Naive thymus-derived CD4-positive, alpha-beta T cell (primary cell): ENCODE results near the gene PAGR1. TPM values are rescaled to one million over a fixed set of nuclear protein-coding genes. Genes with fewer than 3 reads are reported as not detected.
"Not testable (repeated sequence)": the region's sequence is repeated elsewhere in the genome, so short reads cannot be mapped to it uniquely, and the experiment has no call there.

Experiments used
- ATAC-seq: fragments of 150-1000 bp; cut with Tn5 transposase; 2 replicates; pipeline ENCODE4 v1.10.0; 2021; ENCODE audit warnings: mild to moderate bottlenecking, moderate library complexity
- CTCF ChIA-PET: fragments of 350-600 bp; sonication (Branson Sonifier 250); formaldehyde crosslinking; loops from one replicate; lab custom pipeline; 2021; ENCODE audit warnings: antibody characterized with exemption; lab: Charles Lee
- POLR2A ChIA-PET: fragments of 350-600 bp; sonication (Branson Sonifier 250); formaldehyde crosslinking; loops from one replicate; lab custom pipeline; 2021; ENCODE audit warnings: antibody characterized with exemption, inconsistent platforms; lab: Charles Lee
- DNase-seq, 9 donors: peaks; one replicate each; pipeline versions ENCODE4 v3.0.0 to v3.0.0-alpha.2; 2020 to 2022; ENCODE audit warnings: mixed read lengths in 1 of 9
- H3K27ac ChIP-seq: one replicate; pipeline ENCODE4 v1.7.0; 2013; ENCODE audit warnings: mild to moderate bottlenecking, low read depth, low read length, moderate library complexity
- H3K27me3 ChIP-seq, 2 donors: one replicate each; pipeline ENCODE4 v1.7.0; 2013; ENCODE audit warnings: low read length in 2 of 2, mild to moderate bottlenecking in 2 of 2, moderate library complexity in 2 of 2; ENCODE audit not compliant: control insufficient read depth in 2 of 2, insufficient read depth in 2 of 2
- H3K36me3 ChIP-seq, 3 experiments: 1 replicate in 2 of 3; 2 replicates in 1 of 3; pipeline ENCODE4 v1.7.0; 2013; ENCODE audit warnings: low read length in 3 of 3, mild to moderate bottlenecking in 3 of 3, moderate library complexity in 1 of 3; ENCODE audit not compliant: insufficient read depth in 3 of 3, control insufficient read depth in 2 of 3
- H3K4me1 ChIP-seq, 2 donors: one replicate each; pipeline ENCODE4 v1.7.0; 2013; ENCODE audit warnings: low read length in 2 of 2, mild to moderate bottlenecking in 2 of 2, moderate library complexity in 1 of 2; ENCODE audit not compliant: control insufficient read depth in 2 of 2, insufficient read depth in 2 of 2
- H3K4me3 ChIP-seq: 2 replicates; pipeline ENCODE4 v1.7.0; 2013; ENCODE audit warnings: mild to moderate bottlenecking, low read length
- H3K9me3 ChIP-seq, 3 experiments: 1 replicate in 2 of 3; 2 replicates in 1 of 3; pipeline ENCODE4 v1.7.0; 2013; ENCODE audit warnings: low read length in 3 of 3; ENCODE audit not compliant: control insufficient read depth in 2 of 3
- H3K27ac Mint-ChIP-seq, 9 donors: one replicate each; pipeline ENCODE4 v1.8.0; 2020 to 2022; ENCODE audit warnings: mixed read lengths in 9 of 9, mild to moderate bottlenecking in 8 of 9, moderate library complexity in 5 of 9, inconsistent platforms in 2 of 9
- H3K27me3 Mint-ChIP-seq, 5 donors: one replicate each; pipeline ENCODE4 v1.8.0; 2021 to 2022; ENCODE audit warnings: mixed read lengths in 5 of 5, mild to moderate bottlenecking in 1 of 5
- H3K36me3 Mint-ChIP-seq, 5 donors: one replicate each; pipeline ENCODE4 v1.8.0; 2020 to 2022; ENCODE audit warnings: mixed read lengths in 5 of 5, mild to moderate bottlenecking in 3 of 5, inconsistent platforms in 1 of 5
- H3K4me1 Mint-ChIP-seq, 7 donors: one replicate each; pipeline ENCODE4 v1.8.0; 2020 to 2022; ENCODE audit warnings: mixed read lengths in 7 of 7, mild to moderate bottlenecking in 3 of 7, inconsistent platforms in 1 of 7
- H3K4me3 Mint-ChIP-seq, 10 donors: one replicate each; pipeline ENCODE4 v1.8.0; 2020 to 2022; ENCODE audit warnings: mild to moderate bottlenecking in 10 of 10, mixed read lengths in 10 of 10, moderate library complexity in 6 of 10, inconsistent platforms in 2 of 10
- H3K9me3 Mint-ChIP-seq, 11 donors: one replicate each; pipeline ENCODE4 v1.8.0; 2020 to 2022; ENCODE audit warnings: mixed read lengths in 11 of 11, mild to moderate bottlenecking in 4 of 11, inconsistent platforms in 1 of 11, moderate library complexity in 1 of 11
- intact Hi-C, 2 donors: fragments of 100-400 bp; cut with micrococcal nuclease; formaldehyde crosslinking; loops; one replicate each; pipeline ENCODE4 v1.15.1; 2023
- polyA plus RNA-seq, 2 donors: library from polyadenylated mRNA; unstranded; fragments of 300-500 nt; fragmentation: Illumina TruSeq; gene quantifications; one replicate each; pipeline ENCODE4 v1.2.3, GENCODE V29; 2021
- total RNA-seq, 6 experiments: library from RNA in 5 of 6; stranded (reverse) in 5 of 6; gene quantifications; 1 replicate in 5 of 6; 2 replicates in 1 of 6; pipeline ENCODE4 v1.2.3 and lab custom pipeline; 2021 to 2026

The PAGR1 gene
- total and polyA plus RNA-seq, 7 experiments from 2014 or later = 17.5 to 62.6 (median 37.2) TPM

- Histone ChIP-seq H3K27me3 (no peaks in the 10 kb centered on the region), H3K4me1 (peaks cover 21 to 29% of the 10 kb centered on the region in 2 donors), H3K36me3 (peaks cover 0 to 4% (median 0%) of the 10 kb centered on the region in 3 experiments), H3K9me3 (no peaks in the 10 kb centered on the region), H3K4me3 (peak within 1 kb of the TSS; percentile 83), H3K27ac (peak within 1 kb of the TSS; percentile 88)
- Mint-ChIP-seq H3K27me3 (peaks cover 0 to 2% (median 0%) of the 10 kb centered on the region in 5 donors), H3K9me3 (peaks cover 0 to 3% (median 0%) of the 10 kb centered on the region in 11 donors), H3K27ac (peak within 1 kb of the TSS; percentile 93 to 99 (median 99)), H3K4me1 (peaks cover 23 to 59% (median 46%) of the 10 kb centered on the region in 7 donors), H3K36me3 (peaks cover 0 to 18% (median 4%) of the 10 kb centered on the region in 5 donors), H3K4me3 (peak within 1 kb of the TSS; percentile 92 to 100 (median 98))
- CTCF ChIA-PET = interaction anchor here (0.6 to 4.2 kb wide), 22 partner anchors 14 to 860 kb away, joined by 3 to 40 read pairs (median 4); partner anchors contain the start of genes C16orf54, MVP and PAGR1
- ATAC-seq (peak; percentile 98), DNase-seq (peak; percentile 98 to 100 (median 100))
- POLR2A ChIA-PET = interaction anchor here (0.6 to 8.8 kb wide), 36 partner anchors 10 to 394 kb away, joined by 3 to 158 read pairs (median 6); partner anchors contain the start of genes ALDOA, C16orf54, HIRIP3 and INO80E
- intact Hi-C loops = loop anchor here (1.0 to 2.0 kb wide), 15 partner anchors 15 to 206 kb away; partner anchors contain the start of genes CDIPT (in 2 of the 2), PAGR1 (in 2 of the 2), INO80E (in 1 of the 2) and MVP (in 1 of the 2)
These were observed 25.6 kb upstream of the PAGR1 start, which contains the start of gene KIF22 for GRCh38 chr16:29790183-29790948. KIF22 (plus strand) TSS chr16:29790751; CDS start chr16:29790760, 9 bp downstream.

DNA sequence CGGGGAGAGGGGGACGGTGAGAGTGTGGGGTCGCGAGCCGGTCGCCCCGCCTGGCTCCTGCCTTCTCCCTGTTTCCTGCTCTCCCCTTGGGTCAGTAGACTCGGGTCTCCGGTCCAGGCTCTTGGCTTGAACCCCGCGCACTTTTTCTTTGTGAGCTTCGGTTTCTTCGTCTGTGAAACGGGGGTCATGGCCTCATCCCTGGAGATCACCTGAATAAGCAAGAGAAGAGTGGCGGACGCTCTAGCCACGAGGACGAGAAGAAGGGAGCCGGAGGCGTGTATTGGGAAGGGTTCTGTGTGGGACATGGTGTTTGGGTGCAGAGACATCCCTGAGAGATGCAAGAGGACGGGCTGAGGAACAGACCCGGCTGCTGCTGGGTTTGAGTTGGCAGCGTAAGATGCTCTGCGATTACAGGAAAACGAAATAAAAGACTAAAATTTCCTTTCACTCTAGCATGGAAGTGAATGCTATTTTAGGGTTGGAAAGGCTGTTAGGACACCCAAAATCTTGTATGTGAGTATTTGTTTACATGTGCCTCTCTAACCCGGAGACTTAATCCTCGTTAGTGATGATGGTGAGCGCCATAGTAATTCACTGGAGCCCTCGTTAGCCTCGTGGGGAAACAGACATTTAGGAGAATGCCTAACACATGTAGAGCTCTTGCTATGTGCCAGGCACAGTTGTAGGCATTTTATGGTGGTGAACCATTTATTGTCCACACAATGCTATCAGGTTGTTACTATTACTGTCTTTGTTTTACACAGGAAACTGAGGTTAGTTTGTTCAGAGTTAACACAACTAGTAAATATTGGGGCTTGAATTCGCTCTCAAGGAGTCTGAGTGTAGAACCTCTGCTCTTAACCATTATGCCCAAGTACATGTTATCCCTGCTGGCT is 24.8 kb upstream of the PAGR1 start:
- Histone ChIP-seq H3K4me1 (peaks cover 17 to 29% of the 10 kb centered on the region in 2 donors), H3K27ac (peak overlapping the region; percentile 88), H3K36me3 (peaks cover 0 to 4% (median 0%) of the 10 kb centered on the region in 3 experiments), H3K27me3 (no peaks in the 10 kb centered on the region), H3K9me3 (no peaks in the 10 kb centered on the region), H3K4me3 (peak overlapping the region; percentile 83)
- peak overlapping the region; percentile 93 to 99 (median 99) for H3K27ac Mint-ChIP-seq
- DNase-seq = peak in 1 of 9 donors; percentile 18
- ATAC-seq = no peak
- ChIA-PET CTCF (interaction anchor here (0.6 to 4.2 kb wide), 13 partner anchors 13 to 93 kb away, joined by 3 to 40 read pairs (median 6); partner anchors contain the start of gene MVP), POLR2A (interaction anchor here (0.7 to 8.8 kb wide), 26 partner anchors 11 to 393 kb away, joined by 3 to 158 read pairs (median 10); partner anchors contain the start of genes C16orf54, HIRIP3, INO80E and MAZ)
- peaks cover 0 to 18% (median 4%) of the 10 kb centered on the region in 5 donors for H3K36me3 Mint-ChIP-seq
- peak overlapping the region; percentile 92 to 100 (median 98) for H3K4me3 Mint-ChIP-seq
- H3K4me1 Mint-ChIP-seq = peaks cover 23 to 55% (median 42%) of the 10 kb centered on the region in 7 donors
- H3K9me3 Mint-ChIP-seq = peaks cover 0 to 3% (median 0%) of the 10 kb centered on the region in 11 donors
- intact Hi-C loops = loop anchor here (1.0 to 2.0 kb wide), 15 partner anchors 14 to 205 kb away; partner anchors contain the start of genes CDIPT (in 2 of the 2), PAGR1 (in 2 of the 2), INO80E (in 1 of the 2) and MVP (in 1 of the 2)
- H3K27me3 Mint-ChIP-seq = peaks cover 0 to 2% (median 0%) of the 10 kb centered on the region in 5 donors

DNA sequence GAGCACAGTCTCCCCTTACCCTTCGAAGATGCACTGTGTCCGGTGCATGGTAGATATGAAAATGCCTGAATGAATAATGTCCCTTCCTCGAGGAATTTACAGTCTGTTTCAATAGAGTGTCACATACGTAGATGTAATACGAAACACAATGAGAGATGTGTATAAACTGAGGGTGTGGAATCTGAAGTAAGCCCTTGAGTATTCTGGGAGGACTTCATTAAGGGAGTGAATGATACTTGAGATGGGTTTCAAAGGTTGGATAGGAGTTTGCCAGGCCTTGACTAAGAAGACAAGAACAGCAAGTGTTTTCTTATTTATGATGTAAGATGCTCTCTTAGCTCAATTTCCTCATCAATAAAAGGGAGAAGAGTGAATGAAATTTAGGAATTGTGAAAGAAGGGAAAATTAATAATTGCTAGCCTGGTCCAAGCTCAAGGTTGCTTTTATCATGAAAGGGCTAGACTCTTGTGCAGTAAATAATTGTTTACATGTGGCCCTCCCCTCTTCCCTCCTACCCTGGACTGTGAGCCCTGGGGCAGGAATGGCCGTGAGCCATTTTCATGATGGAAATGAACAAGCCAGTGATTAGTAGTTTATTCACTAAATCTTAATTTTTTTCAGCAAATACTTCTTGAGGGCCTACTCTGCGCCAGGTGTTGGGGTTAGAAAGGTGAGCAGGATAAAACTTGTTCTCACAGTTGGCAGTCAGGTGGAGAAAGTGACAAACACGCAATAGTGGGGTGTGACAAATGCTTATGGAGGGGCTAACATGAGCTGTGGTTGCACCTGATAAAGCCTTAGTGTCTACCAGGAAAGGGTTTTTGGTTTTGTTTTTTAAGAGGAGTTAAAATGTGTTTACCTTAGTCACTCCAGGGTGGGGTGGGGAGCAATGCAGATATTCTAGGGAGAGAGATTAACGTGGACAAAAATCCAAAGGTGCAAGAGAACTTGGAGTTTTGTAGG is 23.8 kb upstream of the PAGR1 start:
- intact Hi-C loops = loop anchor here (2.0 kb wide), 4 partner anchors 53 to 81 kb away; no protein-coding TSS in a partner anchor
- H3K9me3 ChIP-seq = no peaks in the 10 kb centered on the region
- CTCF ChIA-PET = interaction anchor here (0.6 to 4.2 kb wide), 2 partner anchors 12 to 25 kb away, joined by 4 to 28 read pairs; no protein-coding TSS in a partner anchor
- peaks cover 0 to 2% (median 0%) of the 10 kb centered on the region in 5 donors for H3K27me3 Mint-ChIP-seq
- peak overlapping the region; percentile 88 for H3K27ac ChIP-seq
- POLR2A ChIA-PET = interaction anchor here (0.6 to 8.8 kb wide), 11 partner anchors 10 to 182 kb away, joined by 3 to 158 read pairs (median 16); partner anchors contain the start of genes MAZ, PRRT2 and TAOK2
- H3K27me3 ChIP-seq = no peaks in the 10 kb centered on the region
- H3K4me3 Mint-ChIP-seq = peak overlapping the region; percentile 92 to 100 (median 98)
- peaks cover 0 to 10% (median 0%) of the 10 kb centered on the region in 3 experiments for H3K36me3 ChIP-seq
- peaks cover 0 to 23% (median 7%) of the 10 kb centered on the region in 5 donors for H3K36me3 Mint-ChIP-seq
- ATAC-seq (no peak), DNase-seq (no peak)
- peaks cover 17 to 29% of the 10 kb centered on the region in 2 donors for H3K4me1 ChIP-seq
- H3K9me3 Mint-ChIP-seq = no peaks in the 10 kb centered on the region
- peak overlapping the region; percentile 83 for H3K4me3 ChIP-seq
- H3K4me1 Mint-ChIP-seq = peaks cover 23 to 55% (median 45%) of the 10 kb centered on the region in 7 donors
- H3K27ac Mint-ChIP-seq = peak overlapping the region; percentile 93 to 99 (median 99)

- H3K4me3 Mint-ChIP-seq = peak overlapping the region in 4 of 10 donors; percentile 43 to 100 (median 82)
- intact Hi-C loops = not testable (repeated sequence)
- peaks cover 0 to 20% (median 2%) of the 10 kb centered on the region in 3 experiments for H3K36me3 ChIP-seq
These were observed 22.8 kb upstream of the PAGR1 start for GRCh38 chr16:29793153-29793552.

More at GRCh38 chr16:29793153-29793552, 22.8 kb upstream of the PAGR1 start:
- peaks cover 26 to 55% (median 45%) of the 10 kb centered on the region in 7 donors for H3K4me1 Mint-ChIP-seq
- peak overlapping the region in 2 of 9 donors; percentile 11 to 74 for H3K27ac Mint-ChIP-seq
- ChIA-PET POLR2A (interaction anchor here (0.6 to 8.8 kb wide), 8 partner anchors 9 to 92 kb away, joined by 3 to 158 read pairs (median 5); partner anchors contain the start of gene MAZ), CTCF (interaction anchor here (0.7 kb wide), 1 partner anchor 15 kb away, joined by 3 read pairs; no protein-coding TSS in a partner anchor)
- not testable (repeated sequence) for H3K4me3 ChIP-seq, H3K27ac ChIP-seq, H3K9me3 ChIP-seq, H3K27me3 Mint-ChIP-seq, ATAC-seq, DNase-seq, H3K9me3 Mint-ChIP-seq, H3K27me3 ChIP-seq
- H3K4me1 ChIP-seq = peaks cover 17 to 29% of the 10 kb centered on the region in 2 donors
- H3K36me3 Mint-ChIP-seq = peaks cover 5 to 29% (median 14%) of the 10 kb centered on the region in 5 donors
